Lung (tissue), 12 donors: Measurements from ENCODE around the gene SMOC1. TPM values are rescaled to one million over a fixed set of nuclear protein-coding genes. Genes with fewer than 3 reads are reported as not detected.

Source experiments
- ATAC-seq: fragments of 200-7000 bp; cut with Tn5 transposase; one replicate; pipeline ENCODE4 v1.9.1; 2020; ENCODE audit warnings: moderate number of reproducible peaks; ENCODE audit not compliant: insufficient read depth, low FRiP score
- DNase-seq, 3 donors: peaks; one replicate each; pipeline ENCODE4 v3.0.0-alpha.2; 2013 to 2017
- H3K27ac ChIP-seq, 2 donors: one replicate each; pipeline ENCODE4 v1.5.1; 2013; ENCODE audit warnings: mild to moderate bottlenecking in 2 of 2, moderate library complexity in 2 of 2, control low read depth in 1 of 2, inconsistent platforms in 1 of 2, low read depth in 1 of 2, low read length in 1 of 2
- H3K27me3 ChIP-seq, 3 donors: one replicate each; pipeline ENCODE4 v1.5.1; 2013; ENCODE audit warnings: low read length in 2 of 3; ENCODE audit not compliant: control insufficient read depth in 3 of 3, insufficient read depth in 3 of 3
- H3K36me3 ChIP-seq, 4 donors: one replicate each; pipeline ENCODE4 v1.5.1; 2013; ENCODE audit warnings: low read length in 4 of 4, mild to moderate bottlenecking in 1 of 4, moderate library complexity in 1 of 4; ENCODE audit not compliant: control insufficient read depth in 4 of 4, insufficient read depth in 4 of 4
- H3K4me1 ChIP-seq, 5 donors: one replicate each; pipeline ENCODE4 v1.5.1; 2013; ENCODE audit warnings: low read length in 5 of 5, mild to moderate bottlenecking in 2 of 5, moderate library complexity in 1 of 5; ENCODE audit not compliant: control insufficient read depth in 5 of 5, insufficient read depth in 5 of 5
- H3K4me3 ChIP-seq: one replicate; pipeline ENCODE4 v1.5.1; 2013; ENCODE audit warnings: mild to moderate bottlenecking, control low read depth, moderate library complexity
- H3K9ac ChIP-seq, 2 donors: one replicate each; pipeline ENCODE4 v1.5.1; 2013; ENCODE audit warnings: low read length in 2 of 2, control low read depth in 1 of 2; ENCODE audit not compliant: insufficient read depth in 1 of 2
- H3K9me3 ChIP-seq, 4 donors: one replicate each; pipeline ENCODE4 v1.5.1; 2013; ENCODE audit warnings: low read length in 3 of 4, mild to moderate bottlenecking in 1 of 4, moderate library complexity in 1 of 4; ENCODE audit not compliant: control insufficient read depth in 4 of 4, insufficient read depth in 3 of 4
- WGBS, 2 donors: extraction: QIAGEN DNeasy Blood & Tissue Kit; methylation state at CpG; one replicate each; pipeline ENCODE4 v1.1.7; 2013; 5-methylcytosine and 5-hydroxymethylcytosine counted together
- polyA plus RNA-seq, 2 donors: library from polyadenylated mRNA; stranded (reverse); fragments of 200-250 nt; gene quantifications; one replicate each; pipeline ENCODE4 v1.2.1, GENCODE V29; 2013
- total RNA-seq, 2 donors: library from RNA; depleted of rRNA in 1 of 2; stranded (reverse); fragments of >200 nt in 1 of 2; gene quantifications; one replicate each; pipeline ENCODE4 v1.2.1, GENCODE V29; 2014 to 2021
- TF ChIP-seq, protein P1 (sequence below): IDR thresholded peaks from 2 replicates; pipeline ENCODE4 v1.5.1; 2012; ENCODE audit warnings: mild to moderate bottlenecking; ENCODE audit errors: control extremely low read depth, extremely low read depth
- donor health status: control.
- donor health status: control.
- donor health status: Bipolar disorder and iron deficiency.
- donor health status: healthy.
- donor health status: DM: yes; HTN: yes; CAD: no.

Gene SMOC1
- total and polyA plus RNA-seq, 4 donors = 0.52 to 1.9 (median 1.1) TPM

DNA sequence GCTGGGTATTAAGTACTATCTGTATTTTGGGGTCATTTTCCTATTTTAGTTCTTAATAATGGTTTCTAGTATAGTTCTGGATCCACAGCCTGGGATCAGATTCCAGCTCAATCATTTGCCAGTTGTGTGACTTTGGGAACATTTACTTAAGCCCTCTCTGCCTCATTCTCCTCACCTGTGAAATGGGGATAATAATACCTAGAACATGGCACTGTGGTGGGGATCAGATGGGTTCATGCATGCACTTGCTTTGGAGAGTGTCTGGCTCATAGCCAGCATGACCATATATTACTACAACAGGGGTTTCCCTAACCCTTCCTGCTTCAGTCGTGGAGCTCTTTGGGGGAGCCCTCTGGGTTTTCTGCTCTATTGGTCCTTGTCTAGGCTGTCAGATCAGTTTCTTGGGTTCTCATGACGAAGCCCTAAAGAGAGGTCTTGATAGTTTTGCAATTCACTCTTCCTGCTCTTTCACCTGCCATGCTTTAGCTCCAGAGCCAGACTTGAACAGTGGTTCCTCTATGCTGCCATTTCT lies 34.1 kb upstream of the SMOC1 start:
- Histone ChIP-seq H3K9me3 (no peaks in the 10 kb centered on the region), H3K4me1 (no peaks in the 10 kb centered on the region), H3K27me3 (no peaks in the 10 kb centered on the region), H3K27ac (no peak overlapping the region), H3K9ac (no peak overlapping the region), H3K36me3 (no peaks in the 10 kb centered on the region), H3K4me3 (no peak overlapping the region)
- ATAC-seq (no peak), DNase-seq (no peak)
- TF ChIP-seq, protein P1, sequence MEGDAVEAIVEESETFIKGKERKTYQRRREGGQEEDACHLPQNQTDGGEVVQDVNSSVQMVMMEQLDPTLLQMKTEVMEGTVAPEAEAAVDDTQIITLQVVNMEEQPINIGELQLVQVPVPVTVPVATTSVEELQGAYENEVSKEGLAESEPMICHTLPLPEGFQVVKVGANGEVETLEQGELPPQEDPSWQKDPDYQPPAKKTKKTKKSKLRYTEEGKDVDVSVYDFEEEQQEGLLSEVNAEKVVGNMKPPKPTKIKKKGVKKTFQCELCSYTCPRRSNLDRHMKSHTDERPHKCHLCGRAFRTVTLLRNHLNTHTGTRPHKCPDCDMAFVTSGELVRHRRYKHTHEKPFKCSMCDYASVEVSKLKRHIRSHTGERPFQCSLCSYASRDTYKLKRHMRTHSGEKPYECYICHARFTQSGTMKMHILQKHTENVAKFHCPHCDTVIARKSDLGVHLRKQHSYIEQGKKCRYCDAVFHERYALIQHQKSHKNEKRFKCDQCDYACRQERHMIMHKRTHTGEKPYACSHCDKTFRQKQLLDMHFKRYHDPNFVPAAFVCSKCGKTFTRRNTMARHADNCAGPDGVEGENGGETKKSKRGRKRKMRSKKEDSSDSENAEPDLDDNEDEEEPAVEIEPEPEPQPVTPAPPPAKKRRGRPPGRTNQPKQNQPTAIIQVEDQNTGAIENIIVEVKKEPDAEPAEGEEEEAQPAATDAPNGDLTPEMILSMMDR = no peak
- whole genome bisulfite sequencing, 2 donors = 59 to 62% methylated on average over 2 of the region's 2 CpGs

DNA sequence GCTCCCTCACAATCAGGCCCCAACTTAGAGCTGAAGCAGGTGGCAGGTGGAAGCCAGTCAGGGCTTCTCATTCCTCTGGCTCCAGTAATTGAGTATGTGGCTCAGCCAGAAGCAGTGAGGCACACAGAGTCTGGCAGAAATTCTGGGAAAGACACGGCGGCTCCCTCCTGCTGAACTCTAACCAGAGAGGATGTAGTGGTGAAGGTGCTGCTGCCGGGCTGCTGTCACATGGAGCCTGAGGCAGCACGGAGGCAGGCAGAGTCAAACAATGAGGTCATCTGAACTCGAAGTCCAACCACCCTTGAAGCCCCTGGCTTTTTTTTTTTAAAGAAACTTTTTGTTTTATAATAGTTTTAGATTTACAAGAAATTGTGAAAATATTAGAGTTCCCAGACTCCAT lies 33.4 kb upstream of the SMOC1 start:
- WGBS, 2 donors = 41 to 60% methylated on average over 5 of the region's 5 CpGs
- Histone ChIP-seq H3K27ac (no peak overlapping the region), H3K9ac (no peak overlapping the region), H3K27me3 (no peaks in the 10 kb centered on the region), H3K4me3 (no peak overlapping the region), H3K9me3 (no peaks in the 10 kb centered on the region), H3K4me1 (no peaks in the 10 kb centered on the region), H3K36me3 (no peaks in the 10 kb centered on the region)
- DNase-seq (no peak), ATAC-seq (no peak)
- TF ChIP-seq, protein P1 = no peak

- ATAC-seq = no peak
- no peak overlapping the region for H3K4me3 ChIP-seq
- no peak for DNase-seq
- no peaks in the 10 kb centered on the region for H3K9me3 ChIP-seq
- TF ChIP-seq, protein P1 = no peak
- whole genome bisulfite sequencing, 2 donors = 89 to 98% methylated on average over 2 of the region's 2 CpGs
- no peak overlapping the region for H3K27ac ChIP-seq
- H3K27me3 ChIP-seq = no peaks in the 10 kb centered on the region
- no peaks in the 10 kb centered on the region for H3K36me3 ChIP-seq
- no peak overlapping the region for H3K9ac ChIP-seq
- H3K4me1 ChIP-seq = no peaks in the 10 kb centered on the region
These were observed 31.1 kb upstream of the SMOC1 start for GRCh38 chr14:69848156-69848555.

GRCh38 chr14:69848903-69849391 lies 30.3 kb upstream of the SMOC1 start:
- no peaks in the 10 kb centered on the region for H3K4me1 ChIP-seq
- WGBS, 2 donors = 47 to 53% methylated on average over 6 of the region's 6 CpGs
- TF ChIP-seq, protein P1 = no peak
- no peak overlapping the region for H3K4me3 ChIP-seq
- no peaks in the 10 kb centered on the region for H3K27me3 ChIP-seq
- H3K27ac ChIP-seq = no peak overlapping the region
- H3K9me3 ChIP-seq = no peaks in the 10 kb centered on the region
- H3K9ac ChIP-seq = no peak overlapping the region
- no peaks in the 10 kb centered on the region for H3K36me3 ChIP-seq
- no peak for ATAC-seq
- DNase-seq = no peak
